ENCODE measurements around the gene SDK1. TPM values are rescaled to one million over a fixed set of nuclear protein-coding genes. Genes with fewer than 3 reads are reported as not detected.

The SDK1 gene
- total RNA-seq, 4 donors from 2014 or later: 2.5 to 12.9 (median 6.1) TPM

DNA sequence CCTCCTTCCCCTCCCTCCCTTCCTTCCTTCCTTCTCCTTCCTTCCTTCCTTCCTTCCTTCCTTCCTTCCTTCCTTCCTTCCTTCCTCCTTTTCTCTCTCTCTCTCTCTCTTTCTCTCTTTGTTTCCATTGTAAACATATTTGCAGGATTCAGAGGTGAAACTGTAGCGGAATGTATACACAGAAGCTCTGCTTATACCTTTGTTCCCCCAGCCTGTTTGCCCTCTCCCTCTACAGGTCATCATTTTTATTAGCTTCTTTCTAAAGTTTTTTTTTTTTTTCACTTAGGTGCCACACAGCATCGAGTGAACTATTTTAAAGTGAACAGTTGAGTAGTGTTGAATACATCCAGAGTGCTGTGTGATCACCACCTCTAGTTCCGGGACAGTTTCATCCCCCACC is 20.7 kb downstream of the SDK1 start:
- TF ChIP-seq POLR2AphosphoS5 (IDR thresholded peaks at IDR 0.05) (no peak), EP300 (IDR thresholded peaks at IDR 0.05) (no peak), POLR2A (IDR thresholded peaks at IDR 0.05) (no peak), CTCF (IDR thresholded peaks at IDR 0.05) (no peak)
- no peak overlapping the region for H3K27ac ChIP-seq
- no peaks in the 10 kb centered on the region for H3K36me3 ChIP-seq
- no peaks in the 10 kb centered on the region for H3K4me1 ChIP-seq
- WGBS: 94% methylated on average over 3 of the region's 3 CpGs
- DNase-seq (ENCODE audit: low spot score in 2 of 2): no peak
- H3K9me3 ChIP-seq: no peaks in the 10 kb centered on the region
- no peaks in the 10 kb centered on the region for H3K27me3 ChIP-seq
- no peak overlapping the region for H3K4me3 ChIP-seq

DNA sequence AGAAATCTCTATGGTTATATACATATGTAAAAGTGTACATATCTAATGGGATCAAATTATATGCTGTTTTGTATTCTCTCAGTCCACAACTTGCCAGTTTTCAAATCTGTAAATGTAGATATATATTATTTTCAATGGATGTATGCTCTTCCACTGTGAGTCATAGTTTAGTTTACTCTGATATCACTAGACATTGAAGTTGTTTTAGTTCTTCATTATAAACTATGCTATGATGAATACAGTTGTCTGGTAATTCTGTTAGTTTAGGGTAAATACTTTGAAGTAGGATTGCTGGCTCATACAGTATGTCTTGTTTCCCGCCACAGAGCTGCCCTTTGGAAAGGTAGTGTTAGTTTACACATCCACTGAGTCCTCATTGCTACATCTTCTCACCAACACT is 25.2 kb downstream of the SDK1 start:
- Histone ChIP-seq H3K4me3 (no peak overlapping the region), H3K27ac (no peak overlapping the region), H3K4me1 (no peaks in the 10 kb centered on the region), H3K27me3 (no peaks in the 10 kb centered on the region), H3K36me3 (no peaks in the 10 kb centered on the region), H3K9me3 (no peaks in the 10 kb centered on the region)
- DNase-seq (ENCODE audit: low spot score in 2 of 2): no peak
- WGBS: 96% methylated on average over 1 of the region's 1 CpG
- TF ChIP-seq CTCF (IDR thresholded peaks at IDR 0.05) (no peak), POLR2A (IDR thresholded peaks at IDR 0.05) (no peak), EP300 (IDR thresholded peaks at IDR 0.05) (no peak), POLR2AphosphoS5 (IDR thresholded peaks at IDR 0.05) (no peak)

DNA sequence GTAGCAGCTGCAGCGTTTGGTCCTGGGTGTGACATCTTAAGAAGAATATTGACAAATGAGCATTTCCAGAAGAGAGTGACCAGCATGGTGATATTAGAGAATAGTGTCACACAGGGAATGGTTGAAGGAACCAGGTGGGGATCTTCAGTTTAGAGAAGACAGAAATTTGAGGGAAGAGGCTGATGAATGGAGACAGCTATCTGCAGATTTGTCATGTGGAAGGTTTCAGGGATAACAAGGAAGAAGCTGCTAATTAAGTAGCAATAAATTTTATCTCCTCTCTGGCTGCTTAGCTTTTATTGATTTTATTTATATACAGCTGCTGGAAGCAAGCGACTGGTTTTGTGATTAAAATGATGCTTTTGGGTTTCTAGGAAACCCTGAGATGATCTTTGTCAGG is 26.0 kb downstream of the SDK1 start:
- 64% methylated on average over 2 of the region's 2 CpGs for WGBS
- TF ChIP-seq EP300 (IDR thresholded peaks at IDR 0.05): no peak
- no peak for TF ChIP-seq POLR2A (IDR thresholded peaks at IDR 0.05)
- no peak for TF ChIP-seq POLR2AphosphoS5 (IDR thresholded peaks at IDR 0.05)
- TF ChIP-seq CTCF (IDR thresholded peaks at IDR 0.05): no peak
- no peaks in the 10 kb centered on the region for H3K36me3 ChIP-seq
- H3K27ac ChIP-seq: no peak overlapping the region
- H3K27me3 ChIP-seq: no peaks in the 10 kb centered on the region
- DNase-seq (ENCODE audit: low spot score in 2 of 2): no peak
- no peak overlapping the region for H3K4me3 ChIP-seq
- no peaks in the 10 kb centered on the region for H3K9me3 ChIP-seq
- no peaks in the 10 kb centered on the region for H3K4me1 ChIP-seq

DNA sequence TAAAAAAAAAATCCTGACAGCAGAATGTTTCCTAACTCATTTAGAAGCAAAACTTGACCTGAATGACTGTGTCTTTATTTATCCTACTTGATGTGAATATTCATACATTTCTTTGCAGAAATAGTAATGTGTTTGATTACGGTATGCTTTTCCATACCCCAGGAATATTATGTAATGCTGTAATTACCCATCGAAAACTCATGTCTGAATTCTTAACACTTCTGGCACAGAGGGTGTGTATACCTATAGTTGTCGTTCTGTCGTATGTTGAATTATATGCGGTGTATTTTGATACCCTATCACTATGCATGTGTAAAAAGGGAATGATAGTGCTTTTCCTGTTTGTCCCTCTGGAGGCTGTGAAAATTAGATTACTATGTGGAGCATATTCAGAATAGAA is 26.6 kb downstream of the SDK1 start:
- H3K27me3 ChIP-seq: no peaks in the 10 kb centered on the region
- 90% methylated on average over 5 of the region's 5 CpGs for WGBS
- no peak overlapping the region for H3K4me3 ChIP-seq
- no peak overlapping the region for H3K27ac ChIP-seq
- no peak for DNase-seq (ENCODE audit: low spot score in 2 of 2)
- TF ChIP-seq POLR2AphosphoS5 (IDR thresholded peaks at IDR 0.05) (no peak), CTCF (IDR thresholded peaks at IDR 0.05) (no peak), EP300 (IDR thresholded peaks at IDR 0.05) (no peak), POLR2A (IDR thresholded peaks at IDR 0.05) (no peak)
- H3K36me3 ChIP-seq: no peaks in the 10 kb centered on the region
- no peaks in the 10 kb centered on the region for H3K9me3 ChIP-seq
- no peaks in the 10 kb centered on the region for H3K4me1 ChIP-seq

DNA sequence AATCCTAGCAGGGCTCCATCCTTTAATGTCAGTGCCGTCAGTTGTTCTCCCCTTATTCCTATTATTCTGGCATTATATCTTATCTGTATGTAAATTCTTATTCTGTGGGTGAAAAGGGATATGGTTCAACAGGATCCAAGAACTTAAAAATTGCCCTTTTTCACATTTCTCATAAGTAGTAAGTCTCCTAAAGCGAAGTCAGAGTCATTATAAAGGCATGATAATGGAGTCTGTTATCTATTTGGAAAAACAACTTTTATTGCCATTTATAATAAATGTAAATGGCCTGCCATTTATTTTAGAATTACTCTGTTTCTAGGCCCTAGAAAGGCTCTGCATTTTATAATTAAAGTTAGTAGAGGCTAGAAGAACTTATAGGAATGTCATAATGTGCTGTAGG is 31.3 kb downstream of the SDK1 start:
- no peak for TF ChIP-seq POLR2AphosphoS5 (IDR thresholded peaks at IDR 0.05)
- H3K27ac ChIP-seq: no peak overlapping the region
- H3K4me1 ChIP-seq: no peaks in the 10 kb centered on the region
- H3K9me3 ChIP-seq: no peaks in the 10 kb centered on the region
- H3K36me3 ChIP-seq: no peaks in the 10 kb centered on the region
- no peak for DNase-seq (ENCODE audit: low spot score in 2 of 2)
- H3K4me3 ChIP-seq: no peak overlapping the region
- 78% methylated on average over 2 of the region's 2 CpGs for WGBS
- peaks cover 4% of the 10 kb centered on the region for H3K27me3 ChIP-seq

DNA sequence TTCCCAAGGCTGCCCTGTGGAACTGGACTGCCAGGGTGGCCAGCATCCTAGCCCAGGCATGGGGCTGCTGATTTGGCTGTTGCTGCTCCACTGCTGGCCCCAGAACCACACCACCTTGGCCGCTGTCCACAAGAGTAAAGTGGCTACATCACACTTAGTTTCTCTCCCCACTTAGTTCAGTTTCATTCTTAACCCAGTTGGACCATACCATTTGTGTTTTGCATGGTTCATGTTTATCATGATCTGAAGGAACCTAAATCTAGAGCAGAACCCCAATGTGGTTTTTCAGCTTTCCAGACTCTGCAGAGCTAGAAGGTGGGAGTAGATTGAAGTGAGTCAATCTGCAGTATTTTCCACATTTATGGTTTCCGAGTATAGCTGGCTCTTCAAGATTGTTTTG is 32.8 kb downstream of the SDK1 start:
- peaks cover 4% of the 10 kb centered on the region for H3K27me3 ChIP-seq
- no peaks in the 10 kb centered on the region for H3K36me3 ChIP-seq
- DNase-seq (ENCODE audit: low spot score in 2 of 2): no peak
- H3K9me3 ChIP-seq: no peaks in the 10 kb centered on the region
- TF ChIP-seq POLR2A (IDR thresholded peaks at IDR 0.05) (no peak), CTCF (IDR thresholded peaks at IDR 0.05) (no peak), EP300 (IDR thresholded peaks at IDR 0.05) (no peak), POLR2AphosphoS5 (IDR thresholded peaks at IDR 0.05) (no peak)
- no peak overlapping the region for H3K27ac ChIP-seq
- 98% methylated on average over 2 of the region's 2 CpGs for WGBS
- no peak overlapping the region for H3K4me3 ChIP-seq
- no peaks in the 10 kb centered on the region for H3K4me1 ChIP-seq
